ENCODE results near the gene TMED4.
"Not testable (repeated sequence)": the region's sequence is repeated elsewhere in the genome, so short reads cannot be mapped to it uniquely, and the experiment has no call there.

The TMED4 gene

DNA sequence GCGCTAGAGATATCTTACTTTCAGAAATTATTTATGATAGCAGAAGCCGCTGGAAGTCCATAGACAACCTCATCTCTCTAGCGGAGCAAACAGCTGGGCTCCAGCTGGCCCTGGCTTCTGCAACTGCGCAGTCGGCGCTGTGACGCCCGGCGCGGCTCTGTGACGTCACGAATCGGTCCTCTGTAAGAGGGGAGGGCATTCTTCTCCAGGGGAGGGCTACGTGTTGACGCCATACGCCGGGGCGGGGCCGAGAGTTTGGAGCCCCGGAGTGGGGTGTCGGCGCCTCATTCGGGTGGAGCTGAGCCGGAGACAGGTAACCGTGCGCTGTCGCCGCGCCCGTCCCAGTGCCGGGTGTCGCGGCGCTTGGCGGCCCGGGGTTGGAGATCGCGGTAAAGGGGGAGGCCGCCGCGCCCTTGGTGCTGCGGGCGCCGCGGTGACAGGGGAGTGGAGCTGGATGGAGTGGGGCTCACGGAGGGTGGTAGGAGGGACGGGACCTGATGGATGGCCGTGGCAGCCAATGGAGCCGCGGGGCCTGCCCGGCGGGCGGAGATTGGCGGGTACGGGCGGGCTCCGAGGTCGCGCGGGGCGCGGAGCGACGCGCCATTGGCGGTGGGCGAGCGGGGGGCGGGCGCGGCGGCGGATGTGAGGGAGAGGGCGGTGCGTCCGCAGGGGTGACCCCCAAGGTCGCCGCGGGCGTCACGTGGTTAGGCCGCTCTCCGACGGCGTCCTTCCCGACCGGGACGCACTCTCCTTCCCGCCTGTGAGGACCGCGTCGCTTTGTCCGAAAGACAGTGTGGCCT, 24.5 kb upstream of the TMED4 start, which contains the start of gene OGDH:
Gene OGDH (plus strand): TSS at position 287 of the 800 bp plus-strand sequence. CDS start 17,717 bp downstream, outside the sequence.
- intact Hi-C loops (cut with DNase I; ENCODE audit: low total_unique reads), result loop anchor here (10.0 kb wide), 2 partner anchors 378 to 508 kb away; partner anchors contain the start of gene TBRG4
- H3K9me3 ChIP-seq, result no peaks in the 10 kb centered on the region
- DNase-seq, result peak; percentile 99
- peak within 1 kb of the TSS; percentile 92 to 97 for H3K27ac ChIP-seq
- H3K4me3 ChIP-seq, result peak within 1 kb of the TSS; percentile 73 to 96
- TF ChIP-seq CTCF (IDR thresholded peaks at IDR 0.05), result peak in 1 of 2 experiments; percentile 5
- H3K4me1 ChIP-seq, result peaks cover 0 to 24% (median 14%) of the 10 kb centered on the region in 4 donors
- no peaks in the 10 kb centered on the region for H3K36me3 ChIP-seq
- no peaks in the 10 kb centered on the region for H3K27me3 ChIP-seq

GRCh38 chr7:44604941-44605340, 22.9 kb upstream of the TMED4 start:
- H3K4me1 ChIP-seq, result peaks cover 0 to 24% (median 14%) of the 10 kb centered on the region in 4 donors
- no peaks in the 10 kb centered on the region for H3K9me3 ChIP-seq
- no peak for TF ChIP-seq CTCF (IDR thresholded peaks at IDR 0.05)
- H3K27me3 ChIP-seq, result no peaks in the 10 kb centered on the region
- H3K36me3 ChIP-seq, result no peaks in the 10 kb centered on the region
- H3K4me3 ChIP-seq, result no peak overlapping the region
- no peak overlapping the region for H3K27ac ChIP-seq
- no peak for DNase-seq
- intact Hi-C loops (cut with DNase I; ENCODE audit: low total_unique reads), result loop anchor here (10.0 kb wide), 2 partner anchors 380 to 510 kb away; partner anchors contain the start of gene TBRG4

DNA sequence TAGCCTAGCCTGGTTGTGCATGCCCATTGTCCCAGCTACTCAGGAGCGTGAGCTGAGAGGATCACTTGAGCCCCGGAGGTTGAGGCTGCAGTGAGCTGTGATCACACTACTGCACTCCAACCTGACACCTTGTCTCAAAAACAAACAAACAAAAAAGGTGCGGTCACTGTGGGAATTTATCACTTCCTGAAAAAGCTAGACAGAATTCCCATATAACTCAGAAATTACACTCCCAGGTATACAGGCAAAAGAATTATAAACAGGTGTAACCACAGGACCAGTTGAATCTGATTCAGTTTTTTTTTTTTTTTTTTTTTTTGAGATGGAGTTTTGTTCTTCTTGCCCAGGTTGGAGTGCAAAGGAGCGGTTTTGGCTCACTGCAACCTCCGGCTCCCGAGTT, 21.2 kb upstream of the TMED4 start:
- Histone ChIP-seq H3K27me3 (no peaks in the 10 kb centered on the region), H3K27ac (no peak overlapping the region), H3K36me3 (no peaks in the 10 kb centered on the region), H3K4me1 (peaks cover 0 to 17% (median 12%) of the 10 kb centered on the region in 4 donors), H3K9me3 (no peaks in the 10 kb centered on the region), H3K4me3 (no peak overlapping the region)
- intact Hi-C loops (cut with DNase I; ENCODE audit: low total_unique reads), result loop anchor here (10.0 kb wide), 2 partner anchors 382 to 512 kb away; partner anchors contain the start of gene TBRG4
- TF ChIP-seq CTCF (IDR thresholded peaks at IDR 0.05), result no peak
- no peak for DNase-seq

DNA sequence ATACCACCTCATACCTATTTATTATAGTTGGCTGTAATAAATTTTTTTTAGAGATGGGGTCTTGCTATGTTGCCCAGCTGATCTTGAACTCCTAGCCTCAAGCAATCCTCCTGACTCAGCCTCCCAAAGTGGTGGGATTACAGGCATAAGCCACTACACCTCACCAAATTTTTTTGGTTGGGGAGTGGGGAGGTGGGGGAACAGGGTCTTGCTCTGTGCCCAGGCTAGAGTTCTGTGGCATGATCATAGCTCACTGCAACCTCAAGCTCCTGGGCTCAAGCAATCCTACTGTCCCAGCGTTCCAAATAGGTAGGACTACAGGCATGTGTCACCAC, 20.5 kb upstream of the TMED4 start:
- TF ChIP-seq CTCF (IDR thresholded peaks at IDR 0.05), result no peak
- intact Hi-C loops (cut with DNase I; ENCODE audit: low total_unique reads), result loop anchor here (10.0 kb wide), 2 partner anchors 382 to 512 kb away; partner anchors contain the start of gene TBRG4
- DNase-seq, result no peak

GRCh38 chr7:44599222-44599621, 17.2 kb upstream of the TMED4 start:
- Histone ChIP-seq H3K27ac (no peak overlapping the region), H3K9me3 (no peaks in the 10 kb centered on the region), H3K36me3 (no peaks in the 10 kb centered on the region), H3K4me1 (no peaks in the 10 kb centered on the region), H3K4me3 (no peak overlapping the region), H3K27me3 (no peaks in the 10 kb centered on the region)
- no peak for TF ChIP-seq CTCF (IDR thresholded peaks at IDR 0.05)
- DNase-seq, result no peak
- intact Hi-C loops (cut with DNase I; ENCODE audit: low total_unique reads), result no loop called here

More for the DNA sequence above, 20.5 kb upstream of the TMED4 start:
- H3K9me3 ChIP-seq, result no peaks in the 10 kb centered on the region
- peaks cover 0 to 13% (median 7%) of the 10 kb centered on the region in 4 donors for H3K4me1 ChIP-seq
- no peak overlapping the region for H3K4me3 ChIP-seq
- H3K36me3 ChIP-seq, result no peaks in the 10 kb centered on the region
- H3K27me3 ChIP-seq, result no peaks in the 10 kb centered on the region
- H3K27ac ChIP-seq, result no peak overlapping the region

DNA sequence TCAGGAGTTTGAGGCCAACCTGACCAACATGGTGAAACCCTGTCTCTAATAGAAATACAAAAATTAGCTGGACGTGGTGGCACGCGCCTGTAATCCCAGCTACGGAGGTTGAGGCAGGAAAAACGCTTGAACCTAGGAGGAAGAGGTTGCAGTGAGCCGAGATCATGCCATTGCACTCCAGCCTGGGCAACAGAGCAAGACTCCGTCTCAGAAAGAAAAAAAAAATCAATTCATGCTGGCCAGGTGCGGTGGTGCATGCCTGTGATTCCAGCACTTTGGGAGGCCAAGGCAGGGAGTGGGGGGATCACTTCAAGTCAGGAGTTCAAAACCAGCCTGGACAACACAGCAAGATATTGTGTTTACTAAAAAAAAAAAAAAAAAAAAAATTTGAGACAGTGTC, 15.2 kb upstream of the TMED4 start:
- intact Hi-C loops (cut with DNase I; ENCODE audit: low total_unique reads); H3K9me3 ChIP-seq; DNase-seq; H3K27ac ChIP-seq; H3K36me3 ChIP-seq; H3K4me1 ChIP-seq; H3K27me3 ChIP-seq; H3K4me3 ChIP-seq: not testable (repeated sequence)

All from tibial artery (tissue), 4 donors.